ENCODE measurements around the gene MTUS2. TPM values are rescaled to one million over a fixed set of nuclear protein-coding genes. Genes with fewer than 3 reads are reported as not detected.

The MTUS2 gene
- total and polyA plus RNA-seq, 2 experiments from 2014 or later = 3.0 to 4.3 TPM

DNA sequence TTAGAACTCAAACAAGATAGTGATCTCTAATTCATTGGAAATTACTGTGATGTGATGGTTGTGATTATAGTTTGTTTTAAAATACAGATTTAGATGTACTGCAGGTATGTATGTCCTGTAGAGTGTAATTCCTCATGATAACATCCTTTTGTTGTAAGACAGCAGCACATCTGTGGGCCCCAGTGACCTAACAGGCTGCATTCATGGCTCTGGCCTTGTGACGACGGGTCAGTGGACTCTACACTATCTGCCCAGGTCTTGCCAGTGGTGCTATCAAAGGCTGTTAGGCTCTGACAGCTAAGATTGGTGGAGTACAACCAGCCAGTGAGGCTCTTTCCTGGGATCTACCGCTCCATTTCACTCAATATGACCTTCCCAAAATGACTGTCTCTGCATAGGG lies 158.4 kb downstream of the MTUS2 start:
- Histone ChIP-seq H2AFZ (no peak overlapping the region), H3K9me3 (ENCODE audit: low read depth) (no peaks in the 10 kb centered on the region), H3K4me1 (ENCODE audit: insufficient read depth) (no peaks in the 10 kb centered on the region), H3K27ac (no peak overlapping the region), H4K20me1 (ENCODE audit: insufficient read depth, poor library complexity, severe bottlenecking) (no peaks in the 10 kb centered on the region), H3K36me3 (replicated peaks; ENCODE audit: insufficient read depth, low read depth) (no peaks in the 10 kb centered on the region), H3K9me2 (replicated peaks; ENCODE audit: insufficient read depth) (no peaks in the 10 kb centered on the region), H3K4me2 (no peak overlapping the region), H3K79me2 (no peaks in the 10 kb centered on the region), H3K4me3 (no peak overlapping the region), H3K27me3 (peaks cover 10% of the 10 kb centered on the region)
- DNase-seq (ENCODE audit: low spot score) = no peak
- WGBS (ENCODE audit: low lambda C conversion rate, missing lambda C conversion rate) = 96% methylated on average over 3 of the region's 3 CpGs
- TF ChIP-seq, protein P1, sequence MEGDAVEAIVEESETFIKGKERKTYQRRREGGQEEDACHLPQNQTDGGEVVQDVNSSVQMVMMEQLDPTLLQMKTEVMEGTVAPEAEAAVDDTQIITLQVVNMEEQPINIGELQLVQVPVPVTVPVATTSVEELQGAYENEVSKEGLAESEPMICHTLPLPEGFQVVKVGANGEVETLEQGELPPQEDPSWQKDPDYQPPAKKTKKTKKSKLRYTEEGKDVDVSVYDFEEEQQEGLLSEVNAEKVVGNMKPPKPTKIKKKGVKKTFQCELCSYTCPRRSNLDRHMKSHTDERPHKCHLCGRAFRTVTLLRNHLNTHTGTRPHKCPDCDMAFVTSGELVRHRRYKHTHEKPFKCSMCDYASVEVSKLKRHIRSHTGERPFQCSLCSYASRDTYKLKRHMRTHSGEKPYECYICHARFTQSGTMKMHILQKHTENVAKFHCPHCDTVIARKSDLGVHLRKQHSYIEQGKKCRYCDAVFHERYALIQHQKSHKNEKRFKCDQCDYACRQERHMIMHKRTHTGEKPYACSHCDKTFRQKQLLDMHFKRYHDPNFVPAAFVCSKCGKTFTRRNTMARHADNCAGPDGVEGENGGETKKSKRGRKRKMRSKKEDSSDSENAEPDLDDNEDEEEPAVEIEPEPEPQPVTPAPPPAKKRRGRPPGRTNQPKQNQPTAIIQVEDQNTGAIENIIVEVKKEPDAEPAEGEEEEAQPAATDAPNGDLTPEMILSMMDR (IDR thresholded peaks at IDR 0.05; ENCODE audit: poor library complexity) = no peak
- TF ChIP-seq EZH2phosphoT487 (IDR thresholded peaks at IDR 0.05; ENCODE audit: low read depth, severe bottlenecking, unreplicated experiment) (no peak), EZH2 (IDR thresholded peaks at IDR 0.05; ENCODE audit: borderline replicate concordance) (no peak)

DNA sequence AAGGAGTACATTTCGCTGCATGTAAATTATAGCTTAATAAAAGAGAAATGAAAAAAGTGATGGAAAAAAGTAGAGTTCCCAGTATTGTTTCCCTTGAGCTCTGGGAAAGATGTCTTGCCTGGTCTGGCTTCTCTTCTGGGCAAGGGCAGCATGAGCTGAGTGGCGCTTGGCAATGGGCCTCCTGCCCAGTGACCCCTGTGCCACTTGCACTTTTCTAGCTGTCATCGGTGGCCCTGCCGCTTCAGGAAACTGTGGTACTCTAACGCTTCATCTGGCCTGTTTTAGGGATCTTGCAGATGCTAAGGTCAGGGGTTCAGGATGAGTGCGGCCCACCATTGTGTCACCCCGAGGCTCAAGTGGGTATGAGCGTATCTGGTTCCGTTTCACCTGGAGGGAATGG lies 161.4 kb downstream of the MTUS2 start:
- Histone ChIP-seq H3K4me3 (no peak overlapping the region), H3K9me3 (ENCODE audit: low read depth) (no peaks in the 10 kb centered on the region), H3K9me2 (replicated peaks; ENCODE audit: insufficient read depth) (no peaks in the 10 kb centered on the region), H3K36me3 (replicated peaks; ENCODE audit: insufficient read depth, low read depth) (no peaks in the 10 kb centered on the region), H3K79me2 (no peaks in the 10 kb centered on the region), H3K27ac (no peak overlapping the region), H3K4me2 (no peak overlapping the region), H3K4me1 (ENCODE audit: insufficient read depth) (no peaks in the 10 kb centered on the region), H4K20me1 (ENCODE audit: insufficient read depth, poor library complexity, severe bottlenecking) (no peaks in the 10 kb centered on the region), H3K27me3 (no peaks in the 10 kb centered on the region), H2AFZ (no peak overlapping the region)
- no peak for TF ChIP-seq EZH2 (IDR thresholded peaks at IDR 0.05; ENCODE audit: borderline replicate concordance)
- no peak for TF ChIP-seq EZH2phosphoT487 (IDR thresholded peaks at IDR 0.05; ENCODE audit: low read depth, severe bottlenecking, unreplicated experiment)
- TF ChIP-seq, protein P1 (IDR thresholded peaks at IDR 0.05; ENCODE audit: poor library complexity) = no peak
- DNase-seq (ENCODE audit: low spot score) = no peak
- WGBS (ENCODE audit: low lambda C conversion rate, missing lambda C conversion rate) = 93% methylated on average over 9 of the region's 9 CpGs

DNA sequence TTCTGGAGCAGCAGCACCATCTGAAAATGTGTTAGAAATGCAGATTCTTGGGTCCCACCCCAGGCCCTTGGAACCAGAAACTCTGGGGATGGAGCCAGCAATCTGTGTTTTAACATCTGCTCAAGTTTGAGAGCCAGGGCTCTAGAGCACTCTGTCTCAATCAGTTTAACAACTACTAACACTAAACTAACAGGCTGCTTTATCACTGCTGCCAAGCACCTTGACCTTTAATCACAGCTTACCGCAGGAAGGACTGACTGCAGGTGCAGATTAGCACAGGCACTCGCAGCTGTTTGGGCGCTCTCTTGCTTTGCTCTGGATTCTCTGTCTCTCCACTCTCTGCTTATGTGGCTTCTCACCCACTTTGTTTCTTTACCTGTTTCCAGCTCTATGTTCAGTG lies 163.5 kb downstream of the MTUS2 start:
- no peaks in the 10 kb centered on the region for H3K27me3 ChIP-seq
- no peaks in the 10 kb centered on the region for H3K9me2 ChIP-seq (replicated peaks; ENCODE audit: insufficient read depth)
- H3K36me3 ChIP-seq (replicated peaks; ENCODE audit: insufficient read depth, low read depth) = no peaks in the 10 kb centered on the region
- no peak overlapping the region for H2AFZ ChIP-seq
- WGBS (ENCODE audit: low lambda C conversion rate, missing lambda C conversion rate) = 35% methylated on average over 3 of the region's 3 CpGs
- H3K4me1 ChIP-seq (ENCODE audit: insufficient read depth) = no peaks in the 10 kb centered on the region
- no peak overlapping the region for H3K4me2 ChIP-seq
- TF ChIP-seq, protein P1 (IDR thresholded peaks at IDR 0.05; ENCODE audit: poor library complexity) = no peak
- TF ChIP-seq EZH2phosphoT487 (IDR thresholded peaks at IDR 0.05; ENCODE audit: low read depth, severe bottlenecking, unreplicated experiment) (no peak), EZH2 (IDR thresholded peaks at IDR 0.05; ENCODE audit: borderline replicate concordance) (no peak)
- H3K4me3 ChIP-seq = no peak overlapping the region
- H4K20me1 ChIP-seq (ENCODE audit: insufficient read depth, poor library complexity, severe bottlenecking) = no peaks in the 10 kb centered on the region
- H3K9me3 ChIP-seq (ENCODE audit: low read depth) = no peaks in the 10 kb centered on the region
- H3K27ac ChIP-seq = no peak overlapping the region
- peak; percentile 28 for DNase-seq (ENCODE audit: low spot score)
- no peaks in the 10 kb centered on the region for H3K79me2 ChIP-seq

DNA sequence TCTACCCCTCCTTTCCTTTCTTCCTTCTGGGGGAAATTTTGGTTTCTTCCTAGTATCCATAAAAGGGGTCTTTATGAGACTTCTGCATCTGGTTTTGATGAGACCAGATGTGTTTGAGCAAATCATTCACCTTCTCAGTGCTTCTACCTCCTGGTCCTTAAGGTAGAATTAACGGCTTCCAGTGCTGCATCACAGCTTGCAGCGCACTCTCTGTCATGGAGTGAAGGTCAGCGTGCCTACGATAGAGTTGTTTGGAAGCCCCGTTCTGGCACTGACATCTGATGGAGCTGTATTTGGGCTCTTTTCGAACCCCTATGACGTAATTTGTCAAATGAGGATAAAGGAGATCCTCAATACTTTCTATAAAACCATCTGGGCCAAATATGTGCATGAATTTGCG lies 164.2 kb downstream of the MTUS2 start:
- no peaks in the 10 kb centered on the region for H3K9me2 ChIP-seq (replicated peaks; ENCODE audit: insufficient read depth)
- no peak overlapping the region for H3K4me2 ChIP-seq
- H3K4me1 ChIP-seq (ENCODE audit: insufficient read depth) = no peaks in the 10 kb centered on the region
- H3K27me3 ChIP-seq = no peaks in the 10 kb centered on the region
- TF ChIP-seq, protein P1 (IDR thresholded peaks at IDR 0.05; ENCODE audit: poor library complexity) = no peak
- TF ChIP-seq EZH2phosphoT487 (IDR thresholded peaks at IDR 0.05; ENCODE audit: low read depth, severe bottlenecking, unreplicated experiment) (no peak), EZH2 (IDR thresholded peaks at IDR 0.05; ENCODE audit: borderline replicate concordance) (no peak)
- 65% methylated on average over 8 of the region's 8 CpGs for WGBS (ENCODE audit: low lambda C conversion rate, missing lambda C conversion rate)
- H3K79me2 ChIP-seq = no peaks in the 10 kb centered on the region
- DNase-seq (ENCODE audit: low spot score) = no peak
- no peaks in the 10 kb centered on the region for H3K36me3 ChIP-seq (replicated peaks; ENCODE audit: insufficient read depth, low read depth)
- H3K27ac ChIP-seq = no peak overlapping the region
- no peak overlapping the region for H2AFZ ChIP-seq
- no peak overlapping the region for H3K4me3 ChIP-seq
- no peaks in the 10 kb centered on the region for H4K20me1 ChIP-seq (ENCODE audit: insufficient read depth, poor library complexity, severe bottlenecking)
- no peaks in the 10 kb centered on the region for H3K9me3 ChIP-seq (ENCODE audit: low read depth)

Data from hepatocyte (in vitro differentiated cells).